Lower lobe of right lung (tissue), 2 donors: Measurements from ENCODE around the gene SHISAL1. TPM values are rescaled to one million over a fixed set of nuclear protein-coding genes. Genes with fewer than 3 reads are reported as not detected.
A peak's percentile ranks its signal among the peaks of the same experiment; 100 is the strongest.

Experiments used
- ATAC-seq, 2 donors: fragments of 200-7000 bp; cut with Tn5 transposase; one replicate each; pipeline ENCODE4 v1.9.1; 2020 to 2022; ENCODE audit warnings: mild to moderate bottlenecking in 2 of 2, moderate library complexity in 2 of 2
- DNase-seq: peaks from one replicate; pipeline ENCODE4 v3.0.0-alpha.2; 2020
- H3K27ac ChIP-seq: fragments of 200-600 bp; one replicate; pipeline ENCODE4 v1.8.0; 2022
- H3K27me3 ChIP-seq: fragments of 200-600 bp; one replicate; pipeline ENCODE4 v1.8.0; 2022; ENCODE audit warnings: low read depth
- H3K36me3 ChIP-seq: fragments of 200-600 bp; one replicate; pipeline ENCODE4 v1.8.0; 2022; ENCODE audit warnings: mild to moderate bottlenecking
- H3K4me1 ChIP-seq: fragments of 200-600 bp; one replicate; pipeline ENCODE4 v1.8.0; 2022
- H3K4me3 ChIP-seq: fragments of 200-600 bp; one replicate; pipeline ENCODE4 v1.8.0; 2022; ENCODE audit warnings: mild to moderate bottlenecking
- H3K9me3 ChIP-seq: fragments of 200-600 bp; one replicate; pipeline ENCODE4 v1.8.0; 2022
- intact Hi-C: fragments of 100-400 bp; cut with DNase I; formaldehyde crosslinking; loops from one replicate; pipeline ENCODE4 v1.11.0; 2022
- total RNA-seq: library from RNA; stranded (reverse); fragmentation: NEBNext Ultra II Directional; extraction: Animal tissue kit (Norgen Biotek cat#: 25700); gene quantifications from one replicate; pipeline ENCODE4 v1.2.1, GENCODE V29; 2021
- TF ChIP-seq, protein P1 (sequence below): fragments of 200-600 bp; IDR thresholded peaks from one replicate; pipeline ENCODE4 v1.8.0; 2022; ENCODE audit warnings: antibody characterized with exemption, mild to moderate bottlenecking
- donor health status: DM: no; HTN: yes; CAD: no; lungs with severe emphysema.

Gene SHISAL1
- total RNA-seq, 1 donor from 2014 or later, result 0.32 TPM

DNA sequence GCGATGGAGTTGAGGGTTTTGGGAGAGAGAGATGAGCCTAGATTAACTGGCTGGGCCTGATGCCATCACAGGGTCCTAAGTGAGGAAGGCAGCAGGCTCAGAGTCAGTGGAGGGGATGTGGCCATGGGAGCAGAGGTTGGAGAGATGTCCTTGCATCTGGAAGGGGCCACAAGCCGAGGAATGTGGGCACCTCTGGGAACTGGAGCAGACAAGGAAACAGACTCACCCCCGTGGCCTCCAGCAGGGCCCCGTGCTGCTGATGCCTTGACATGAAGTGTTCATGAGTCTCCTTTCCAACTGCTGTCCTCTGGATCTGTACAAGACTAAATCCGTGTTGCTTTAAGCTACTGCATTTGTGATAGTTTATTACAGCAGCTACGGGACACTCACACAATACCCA, 49.2 kb downstream of the SHISAL1 start:
- ATAC-seq, result no peak
- TF ChIP-seq, protein P1, sequence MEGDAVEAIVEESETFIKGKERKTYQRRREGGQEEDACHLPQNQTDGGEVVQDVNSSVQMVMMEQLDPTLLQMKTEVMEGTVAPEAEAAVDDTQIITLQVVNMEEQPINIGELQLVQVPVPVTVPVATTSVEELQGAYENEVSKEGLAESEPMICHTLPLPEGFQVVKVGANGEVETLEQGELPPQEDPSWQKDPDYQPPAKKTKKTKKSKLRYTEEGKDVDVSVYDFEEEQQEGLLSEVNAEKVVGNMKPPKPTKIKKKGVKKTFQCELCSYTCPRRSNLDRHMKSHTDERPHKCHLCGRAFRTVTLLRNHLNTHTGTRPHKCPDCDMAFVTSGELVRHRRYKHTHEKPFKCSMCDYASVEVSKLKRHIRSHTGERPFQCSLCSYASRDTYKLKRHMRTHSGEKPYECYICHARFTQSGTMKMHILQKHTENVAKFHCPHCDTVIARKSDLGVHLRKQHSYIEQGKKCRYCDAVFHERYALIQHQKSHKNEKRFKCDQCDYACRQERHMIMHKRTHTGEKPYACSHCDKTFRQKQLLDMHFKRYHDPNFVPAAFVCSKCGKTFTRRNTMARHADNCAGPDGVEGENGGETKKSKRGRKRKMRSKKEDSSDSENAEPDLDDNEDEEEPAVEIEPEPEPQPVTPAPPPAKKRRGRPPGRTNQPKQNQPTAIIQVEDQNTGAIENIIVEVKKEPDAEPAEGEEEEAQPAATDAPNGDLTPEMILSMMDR, result no peak

DNA sequence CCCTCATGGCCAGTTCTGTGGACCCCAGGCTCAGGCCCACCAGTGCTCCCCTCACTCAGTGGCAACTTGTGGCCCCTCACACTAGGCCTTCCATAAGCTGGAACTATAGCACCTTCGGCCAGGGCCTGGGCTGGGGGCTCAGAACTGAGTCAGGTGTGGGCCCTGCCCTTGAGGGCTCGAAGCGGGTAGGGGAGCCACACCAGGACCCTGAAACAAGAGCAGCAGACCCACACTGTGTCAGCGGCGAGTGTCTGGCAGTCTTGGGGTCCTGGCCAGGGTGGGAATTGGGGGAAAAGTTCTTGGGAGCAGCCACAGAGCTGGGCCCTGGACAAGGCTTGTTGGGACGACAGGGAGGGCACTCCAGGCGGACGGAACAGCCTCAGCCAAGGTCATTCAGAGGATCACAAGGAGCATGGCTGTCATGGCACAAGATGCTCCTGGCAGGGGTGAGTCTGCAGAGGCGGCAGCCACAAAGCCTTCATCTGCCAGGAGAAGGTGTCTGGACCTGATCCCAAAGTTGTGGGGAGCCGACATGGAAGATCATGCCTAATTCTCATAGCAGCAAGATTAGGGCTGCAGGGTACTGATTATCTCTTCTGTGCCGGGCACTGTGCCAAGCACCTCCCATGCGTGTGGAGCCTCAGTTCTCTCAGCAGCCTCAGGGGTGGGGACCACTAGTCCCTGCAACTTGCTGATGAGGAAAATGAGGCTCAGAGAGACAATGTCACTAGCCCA, 50.7 kb downstream of the SHISAL1 start:
- intact Hi-C loops, result no loop called here
- ATAC-seq (no peak), DNase-seq (no peak)
- no peaks in the 10 kb centered on the region for H3K4me1 ChIP-seq
- no peaks in the 10 kb centered on the region for H3K27me3 ChIP-seq
- no peaks in the 10 kb centered on the region for H3K36me3 ChIP-seq
- no peaks in the 10 kb centered on the region for H3K9me3 ChIP-seq
- no peak overlapping the region for H3K4me3 ChIP-seq
- TF ChIP-seq, protein P1, result no peak
- H3K27ac ChIP-seq, result no peak overlapping the region

More for the DNA sequence above, 49.2 kb downstream of the SHISAL1 start:
- Histone ChIP-seq H3K4me1 (no peaks in the 10 kb centered on the region), H3K36me3 (no peaks in the 10 kb centered on the region), H3K27me3 (no peaks in the 10 kb centered on the region), H3K4me3 (no peak overlapping the region), H3K27ac (no peak overlapping the region), H3K9me3 (no peaks in the 10 kb centered on the region)
- intact Hi-C loops, result no loop called here
- DNase-seq, result peak; percentile 21

DNA sequence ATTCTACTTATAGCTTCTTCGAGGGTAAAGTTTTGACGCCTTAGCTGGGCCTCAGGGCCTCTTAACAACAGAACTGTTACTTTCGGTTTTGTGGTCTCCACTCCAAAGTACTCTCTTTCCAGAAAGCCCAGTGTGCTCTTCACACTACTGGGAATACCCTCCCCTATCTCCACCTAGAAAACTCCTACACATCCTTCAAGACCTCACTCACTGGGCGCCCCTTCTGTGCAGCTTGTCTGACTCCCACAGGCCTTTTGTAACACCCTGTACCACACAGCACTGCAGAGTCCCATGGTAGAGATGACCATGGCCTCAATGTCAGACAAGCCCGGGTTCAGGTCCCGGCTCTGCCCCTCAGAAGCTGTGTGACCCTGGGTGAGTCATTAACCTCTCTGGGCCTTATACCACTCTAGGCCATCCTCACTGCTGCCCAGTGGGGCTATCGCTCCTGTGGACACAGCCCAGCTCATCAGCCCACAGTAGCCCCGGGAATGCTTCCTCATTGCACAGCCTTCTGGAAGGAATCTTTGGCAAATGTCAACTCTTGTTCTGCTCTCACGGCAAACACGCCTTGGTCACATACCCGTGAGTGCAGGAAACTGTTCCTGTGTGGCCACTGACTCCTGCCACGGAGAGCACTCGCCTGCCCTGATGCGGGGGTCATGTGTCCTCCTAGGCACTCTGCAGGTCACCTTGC, 51.4 kb downstream of the SHISAL1 start:
- no peak for ATAC-seq
- Histone ChIP-seq H3K27me3 (no peaks in the 10 kb centered on the region), H3K36me3 (no peaks in the 10 kb centered on the region), H3K4me3 (no peak overlapping the region), H3K9me3 (no peaks in the 10 kb centered on the region), H3K27ac (no peak overlapping the region), H3K4me1 (no peaks in the 10 kb centered on the region)
- no peak for DNase-seq
- intact Hi-C loops, result no loop called here
- TF ChIP-seq, protein P1, result no peak

DNA sequence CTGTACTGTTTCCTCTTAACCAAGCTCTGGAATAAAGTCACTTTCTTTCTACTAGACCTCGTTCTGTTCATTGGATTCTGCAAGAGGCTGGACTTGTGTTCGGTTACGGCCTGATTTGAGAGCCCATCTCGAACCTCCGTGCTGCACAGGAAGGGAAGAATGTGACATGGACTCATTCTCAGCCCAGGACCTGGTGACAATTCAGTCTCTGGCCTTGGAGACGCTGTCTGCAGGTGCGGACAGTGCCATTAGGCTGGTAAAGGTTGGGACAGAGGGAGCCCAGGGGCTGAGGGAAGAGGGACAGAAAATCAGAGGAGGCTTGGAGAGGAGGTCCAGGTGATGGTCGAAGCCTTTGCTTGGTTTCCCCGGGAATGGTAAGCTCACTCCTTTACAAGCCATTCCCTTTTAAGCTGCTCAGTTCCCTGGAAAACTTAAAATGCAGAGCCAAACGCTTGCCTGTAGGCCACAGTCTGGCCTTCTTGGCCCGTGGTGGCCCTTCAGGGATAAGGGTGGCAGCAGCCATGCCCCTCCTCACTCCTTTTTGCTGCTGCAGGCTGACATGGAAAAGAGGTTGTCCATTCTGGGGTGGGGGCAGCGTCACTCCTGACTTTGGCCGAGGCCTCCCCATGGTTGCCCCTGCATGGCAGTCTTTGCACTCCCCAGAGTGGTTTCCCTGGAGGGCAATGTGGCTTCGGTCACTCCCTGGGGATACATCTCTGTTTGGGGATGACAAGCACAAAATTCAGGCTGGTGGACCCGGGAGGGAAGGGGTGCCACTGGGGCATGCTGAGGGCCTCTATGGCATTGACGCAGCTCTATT, 52.3 kb downstream of the SHISAL1 start:
- Histone ChIP-seq H3K4me3 (no peak overlapping the region), H3K9me3 (no peaks in the 10 kb centered on the region), H3K27ac (no peak overlapping the region), H3K4me1 (no peaks in the 10 kb centered on the region), H3K36me3 (no peaks in the 10 kb centered on the region), H3K27me3 (no peaks in the 10 kb centered on the region)
- ATAC-seq (no peak), DNase-seq (no peak)
- intact Hi-C loops, result no loop called here
- TF ChIP-seq, protein P1, result no peak

DNA sequence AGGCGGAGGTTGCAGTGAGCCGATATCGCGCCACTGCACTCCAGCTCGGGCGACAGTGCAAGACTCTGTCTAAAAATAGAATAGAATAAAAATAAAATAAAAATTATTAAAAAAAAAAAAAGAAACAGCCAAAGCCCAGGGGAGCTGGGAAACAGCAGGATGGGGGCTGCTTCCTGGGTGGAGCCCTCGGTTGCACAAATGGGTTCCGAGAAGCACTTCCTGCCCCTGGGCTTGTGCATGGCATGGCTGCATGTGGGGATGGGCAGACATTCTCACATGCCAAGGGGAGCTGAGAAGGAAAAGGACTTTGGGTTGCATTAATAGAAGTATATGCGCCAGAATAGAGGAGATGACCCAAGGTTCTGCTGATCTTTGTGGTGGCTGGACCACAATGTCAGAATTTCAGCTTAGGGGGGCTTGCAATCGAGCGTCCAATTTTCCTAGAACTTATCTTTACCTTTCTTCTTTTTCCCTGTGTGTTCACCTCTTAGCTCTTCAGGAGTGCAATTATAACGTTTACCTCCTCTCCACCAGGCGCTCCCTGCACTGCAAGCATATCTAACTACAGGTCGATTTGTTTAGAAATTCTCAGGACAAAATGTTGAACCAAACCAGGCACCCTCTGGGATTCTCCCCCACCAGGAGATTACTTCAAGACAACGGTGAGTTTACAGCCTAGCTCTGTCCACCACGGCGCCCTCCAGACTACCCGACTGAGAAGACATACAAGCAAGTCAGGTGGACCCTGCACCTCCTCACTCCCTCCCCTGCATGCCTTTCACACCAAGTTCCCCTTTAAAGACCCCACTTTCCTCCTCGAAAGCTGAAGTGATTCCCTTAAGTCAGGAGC, 53.2 kb downstream of the SHISAL1 start:
- H3K36me3 ChIP-seq, result no peaks in the 10 kb centered on the region
- no peak for DNase-seq
- no peaks in the 10 kb centered on the region for H3K4me1 ChIP-seq
- H3K4me3 ChIP-seq, result no peak overlapping the region
- ATAC-seq, result no peak
- no peak overlapping the region for H3K27ac ChIP-seq
- intact Hi-C loops, result no loop called here
- no peaks in the 10 kb centered on the region for H3K27me3 ChIP-seq
- H3K9me3 ChIP-seq, result no peaks in the 10 kb centered on the region
- TF ChIP-seq, protein P1, result no peak
